Brain pericyte (primary cell): Measurements from ENCODE around the gene CFAP251.
"Not testable (repeated sequence)": the region's sequence is repeated elsewhere in the genome, so short reads cannot be mapped to it uniquely, and the experiment has no call there.

ENCODE experiments used
- DNase-seq: peaks from one replicate; pipeline ENCODE4 v3.0.0-alpha.2; 2012; ENCODE audit warnings: low read depth, low spot score

Gene CFAP251

DNA sequence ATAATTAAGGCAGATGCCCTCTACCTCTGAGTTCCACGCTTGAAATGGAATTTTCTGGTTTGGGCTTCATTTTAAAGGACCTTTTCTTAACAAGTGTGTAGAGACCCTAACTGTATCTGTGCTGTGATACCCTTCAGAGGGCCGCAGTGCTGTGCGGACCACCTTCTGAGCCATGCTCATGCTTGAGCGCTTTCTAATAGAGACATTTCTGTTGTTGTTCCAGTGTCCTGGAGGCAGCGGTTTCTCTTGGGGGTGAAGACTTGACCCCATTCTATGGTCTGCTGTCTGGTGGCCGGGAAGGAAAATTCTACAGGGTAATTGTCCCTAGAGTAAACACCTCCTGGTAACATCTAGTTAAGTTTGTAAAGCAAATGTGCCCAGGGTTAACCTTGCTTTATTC, 56.6 kb downstream of the CFAP251 start:
- DNase-seq, result no peak

DNA sequence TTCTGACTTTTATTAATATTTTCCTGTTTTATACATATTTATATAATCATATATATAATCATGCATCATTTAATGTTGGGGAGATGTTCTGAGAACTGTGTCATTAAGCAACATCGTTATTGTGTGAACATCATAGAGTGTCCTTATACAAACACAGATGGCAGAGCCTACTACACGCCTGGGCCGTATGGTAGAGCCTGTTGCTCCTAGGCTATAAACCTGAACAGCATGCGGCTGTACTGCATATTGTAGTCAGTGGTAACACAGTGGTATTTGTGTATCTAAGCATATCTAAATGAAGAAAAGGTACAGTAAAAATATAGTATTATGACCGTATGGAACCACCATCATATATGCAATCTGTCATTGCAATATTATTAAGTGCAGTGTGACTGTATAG, 58.6 kb downstream of the CFAP251 start:
- no peak for DNase-seq

DNA sequence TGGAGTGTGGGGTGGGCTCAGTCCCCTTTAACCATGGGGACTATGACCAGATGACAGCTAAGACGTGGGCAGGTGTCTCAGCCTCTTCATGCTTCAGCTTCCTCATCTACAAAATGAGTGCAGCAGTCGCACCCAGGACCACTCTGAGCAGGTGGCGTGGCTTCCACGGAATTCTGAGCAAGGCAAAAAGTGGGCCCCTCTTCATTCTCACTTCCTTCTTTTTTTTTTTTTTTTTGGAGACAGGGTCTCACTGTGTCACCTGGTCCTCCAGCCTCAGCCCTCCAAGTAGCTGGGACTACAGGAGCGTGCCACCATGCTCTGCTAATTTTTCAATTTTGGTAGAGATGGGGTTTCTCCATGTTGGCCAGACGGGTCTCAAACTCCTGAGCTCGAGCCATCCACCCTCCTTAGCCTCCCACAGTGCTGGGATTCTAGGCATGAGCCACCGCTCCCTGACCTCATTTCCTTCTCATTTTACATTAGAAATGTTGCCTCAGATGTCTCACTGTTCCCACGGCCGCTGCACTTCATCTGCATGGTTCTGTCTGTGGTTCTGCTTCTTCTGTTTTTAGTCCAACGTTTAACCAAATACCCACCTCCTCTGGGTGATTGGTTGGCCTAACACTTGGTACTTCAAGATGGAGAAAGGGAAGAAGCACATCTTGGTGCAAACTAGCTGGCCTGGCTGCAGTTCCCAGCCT, 61.9 kb downstream of the CFAP251 start:
- no peak for DNase-seq

- no peak for DNase-seq
Observed at GRCh38 chr12:121980892-121981272, 62.5 kb downstream of the CFAP251 start.

- no peak for DNase-seq
Observed at GRCh38 chr12:121981456-121981855, 63.1 kb downstream of the CFAP251 start.

- DNase-seq, result no peak
Observed at GRCh38 chr12:121982950-121983349, 64.6 kb downstream of the CFAP251 start.

- DNase-seq, result no peak
Observed at GRCh38 chr12:121983536-121984210, 65.3 kb downstream of the CFAP251 start.

- no peak for DNase-seq
Observed at GRCh38 chr12:121986489-121987245, 68.3 kb downstream of the CFAP251 start.

DNA sequence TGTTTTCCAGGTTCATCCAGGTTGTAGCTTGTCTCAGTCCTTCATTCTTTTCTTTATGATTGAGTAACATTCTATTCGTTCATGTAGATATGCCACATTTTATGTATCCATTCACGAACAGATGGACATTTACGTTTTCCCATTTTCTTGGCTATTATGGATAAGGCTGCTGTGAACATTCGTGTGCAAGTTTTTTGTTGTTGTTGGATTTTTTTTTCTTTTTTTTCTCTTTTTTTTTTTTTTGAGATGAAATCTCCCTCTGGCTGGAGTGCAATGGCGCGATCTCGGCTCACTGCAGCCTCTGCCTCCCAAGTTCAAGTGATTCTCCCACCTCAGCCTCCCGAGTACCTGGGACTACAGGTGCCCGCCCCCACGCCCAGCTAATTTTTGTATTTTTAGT, 70.1 kb downstream of the CFAP251 start:
- DNase-seq, result not testable (repeated sequence)

- no peak for DNase-seq
Observed at GRCh38 chr12:121989276-121990113, 71.1 kb downstream of the CFAP251 start.

GRCh38 chr12:121990114-121990647, 71.8 kb downstream of the CFAP251 start:
- no peak for DNase-seq

- DNase-seq, result no peak
Observed at GRCh38 chr12:121990692-121991603, 72.6 kb downstream of the CFAP251 start.

- DNase-seq, result peak; percentile 69
Observed at GRCh38 chr12:121992059-121992879, 73.9 kb downstream of the CFAP251 start.

GRCh38 chr12:121996050-121996944, 77.9 kb downstream of the CFAP251 start:
- DNase-seq, result no peak

GRCh38 chr12:121996945-121997612, 78.7 kb downstream of the CFAP251 start:
- no peak for DNase-seq

- DNase-seq, result no peak
Observed at GRCh38 chr12:122001466-122002209, 83.2 kb downstream of the CFAP251 start.
